Measurements from ENCODE around the gene GJB1.
"Not testable (repeated sequence)": the region's sequence is repeated elsewhere in the genome, so short reads cannot be mapped to it uniquely, and the experiment has no call there.

GJB1 gene

GRCh38 chrX:71222929-71223328 is at the start of gene GJB1:
TSS of gene GJB1 (plus strand) at chrX:71223224. CDS start at chrX:71223708, 484 bp downstream.
- in situ Hi-C loops (cut with HindIII; ENCODE audit: low pct_unique_long_range_greater_than_20kb, low sequenced_read_pairs): no loop called here
- no peak for TF ChIP-seq JUND (IDR thresholded peaks at IDR 0.05; ENCODE audit: low read depth)
- no peak for DNase-seq (ENCODE audit: low read depth in 1 of 2, low spot score in 1 of 2)

DNA sequence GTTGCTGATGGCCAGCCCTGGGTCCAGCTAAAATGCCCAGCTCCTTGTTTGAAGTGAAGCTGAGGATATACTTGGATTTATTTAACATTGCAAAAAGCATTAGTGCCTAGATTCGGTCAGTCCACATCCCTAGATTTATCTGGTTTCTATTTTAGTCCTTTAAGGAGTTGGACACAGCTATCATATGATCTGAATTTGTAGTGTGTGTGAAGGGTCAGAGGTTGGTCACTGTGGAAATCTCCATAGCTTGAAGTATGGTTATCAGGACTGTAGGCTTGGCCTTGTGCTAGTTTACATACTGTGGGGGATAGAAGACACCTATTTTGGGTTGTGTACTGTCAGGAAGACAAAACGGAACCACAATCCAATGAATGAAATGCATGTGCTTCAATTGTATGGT is 49.6 kb upstream of the GJB1 start:
- DNase-seq (ENCODE audit: low read depth in 1 of 2, low spot score in 1 of 2): no peak
- no peak for TF ChIP-seq JUND (IDR thresholded peaks at IDR 0.05; ENCODE audit: low read depth)
- in situ Hi-C loops (cut with HindIII; ENCODE audit: low pct_unique_long_range_greater_than_20kb, low sequenced_read_pairs): no loop called here

DNA sequence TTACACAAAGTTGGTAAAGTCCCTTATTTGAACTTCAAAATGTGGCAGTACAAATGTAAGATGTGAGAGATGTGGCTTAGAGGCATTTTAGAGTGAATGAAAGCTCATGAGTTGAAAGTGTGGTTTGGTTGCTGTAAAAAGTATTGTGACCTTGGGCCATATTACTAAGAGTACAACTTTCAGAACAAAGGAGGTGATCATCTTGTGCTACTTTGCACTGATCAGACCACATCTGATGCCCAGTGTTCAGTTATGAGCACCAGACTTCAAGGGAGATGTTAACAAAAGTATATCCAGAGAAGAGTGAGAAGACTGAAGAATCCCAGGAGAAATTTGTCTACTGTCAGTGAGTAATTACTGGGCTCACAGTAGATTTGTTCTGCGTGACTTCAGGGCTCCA is 48.2 kb upstream of the GJB1 start:
- no peak for DNase-seq (ENCODE audit: low read depth in 1 of 2, low spot score in 1 of 2)
- TF ChIP-seq JUND (IDR thresholded peaks at IDR 0.05; ENCODE audit: low read depth): no peak
- in situ Hi-C loops (cut with HindIII; ENCODE audit: low pct_unique_long_range_greater_than_20kb, low sequenced_read_pairs): no loop called here

- no peak for TF ChIP-seq JUND (IDR thresholded peaks at IDR 0.05; ENCODE audit: low read depth)
- in situ Hi-C loops (cut with HindIII; ENCODE audit: low pct_unique_long_range_greater_than_20kb, low sequenced_read_pairs): no loop called here
- no peak for DNase-seq (ENCODE audit: low read depth in 1 of 2, low spot score in 1 of 2)
These were observed 47.5 kb upstream of the GJB1 start for GRCh38 chrX:71175531-71175930.

- TF ChIP-seq JUND (IDR thresholded peaks at IDR 0.05; ENCODE audit: low read depth): no peak
- DNase-seq (ENCODE audit: low read depth in 1 of 2, low spot score in 1 of 2): peak in 1 of 2 experiments; percentile 9
- in situ Hi-C loops (cut with HindIII; ENCODE audit: low pct_unique_long_range_greater_than_20kb, low sequenced_read_pairs): no loop called here
These were observed 45.7 kb upstream of the GJB1 start for GRCh38 chrX:71177327-71177726.

- in situ Hi-C loops (cut with HindIII; ENCODE audit: low pct_unique_long_range_greater_than_20kb, low sequenced_read_pairs): no loop called here
- peak; percentile 4 to 65 for DNase-seq (ENCODE audit: low read depth in 1 of 2, low spot score in 1 of 2)
- TF ChIP-seq JUND (IDR thresholded peaks at IDR 0.05; ENCODE audit: low read depth): no peak
These were observed 44.1 kb upstream of the GJB1 start for GRCh38 chrX:71178908-71179307.

DNA sequence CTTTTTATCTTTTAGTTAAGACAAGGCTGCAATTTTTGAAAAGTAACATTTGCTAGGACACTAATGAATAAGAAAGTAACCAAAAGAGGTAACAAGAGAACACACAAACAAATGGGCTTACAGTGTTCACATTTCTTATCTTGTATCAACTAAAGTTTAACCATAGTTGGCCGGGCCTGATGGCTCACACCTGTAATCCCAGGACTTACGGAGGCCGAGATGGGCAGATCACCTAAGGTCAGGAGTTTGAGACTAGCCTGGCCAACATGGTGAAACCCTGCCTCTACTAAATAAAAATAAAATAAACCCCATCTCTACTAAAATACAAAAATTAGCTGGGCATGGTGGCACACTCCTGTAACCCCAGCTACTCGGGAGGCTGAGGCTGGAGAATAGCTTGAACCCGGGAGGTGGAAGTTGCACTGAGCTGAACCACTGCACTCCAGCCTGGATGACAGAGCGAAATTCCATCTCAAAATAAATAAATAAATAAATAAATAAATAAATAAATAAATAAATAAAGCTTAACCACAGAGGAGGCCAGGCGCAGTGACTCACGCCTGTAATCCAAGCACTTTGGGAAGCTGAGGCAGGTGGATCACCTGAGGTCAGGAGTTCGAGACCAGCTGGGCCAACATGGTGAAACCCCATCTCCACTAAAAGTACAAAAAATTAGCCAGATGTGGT is 42.3 kb upstream of the GJB1 start:
- DNase-seq (ENCODE audit: low read depth in 1 of 2, low spot score in 1 of 2); in situ Hi-C loops (cut with HindIII; ENCODE audit: low pct_unique_long_range_greater_than_20kb, low sequenced_read_pairs): not testable (repeated sequence)

GRCh38 chrX:71181558-71181909 is 41.5 kb upstream of the GJB1 start:
- in situ Hi-C loops (cut with HindIII; ENCODE audit: low pct_unique_long_range_greater_than_20kb, low sequenced_read_pairs): no loop called here
- DNase-seq (ENCODE audit: low read depth in 1 of 2, low spot score in 1 of 2): no peak
- TF ChIP-seq JUND (IDR thresholded peaks at IDR 0.05; ENCODE audit: low read depth): no peak

DNA sequence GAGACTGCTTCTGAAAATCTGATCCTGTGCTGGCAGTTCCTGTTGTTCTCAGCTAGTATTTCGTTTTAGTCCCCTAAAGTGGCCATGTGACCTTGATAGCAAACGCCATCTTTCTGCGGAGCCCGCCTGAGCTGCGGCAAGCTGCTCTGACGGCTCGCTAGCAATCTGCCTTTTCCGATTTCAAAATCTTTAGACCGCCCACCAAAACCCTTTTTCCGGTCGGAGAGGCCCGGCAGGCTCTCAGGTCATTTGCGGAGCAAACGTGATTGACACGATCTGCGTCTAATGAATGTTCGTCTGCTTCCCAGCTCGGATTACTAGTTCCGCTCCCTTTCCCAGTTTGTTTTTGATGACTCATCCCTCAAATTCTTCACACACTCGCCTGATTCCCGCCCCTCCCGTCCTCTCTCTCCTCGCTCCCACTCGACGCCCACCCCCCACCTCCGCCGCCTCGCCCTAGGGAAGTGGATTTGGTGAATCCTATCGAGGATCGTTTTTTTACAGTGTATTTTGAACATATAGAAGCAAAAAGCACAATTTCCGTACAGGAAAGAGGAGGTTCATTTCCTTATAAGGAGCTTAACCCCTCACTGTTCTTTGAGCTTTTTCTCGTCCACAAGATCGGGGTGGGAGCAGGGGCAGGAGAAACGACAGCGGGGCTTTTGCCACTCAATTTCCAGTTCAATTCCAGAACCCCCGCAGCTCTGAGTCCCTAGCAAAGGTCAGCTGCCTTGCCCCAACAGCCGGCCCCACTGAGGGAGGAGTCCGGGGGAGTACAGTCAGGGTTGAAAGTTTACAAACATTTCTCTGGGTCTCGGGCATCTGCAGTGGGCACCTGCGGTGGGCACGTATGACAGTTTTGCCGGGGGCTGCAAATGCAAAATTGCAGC is 40.9 kb upstream of the GJB1 start:
- in situ Hi-C loops (cut with HindIII; ENCODE audit: low pct_unique_long_range_greater_than_20kb, low sequenced_read_pairs): no loop called here
- peak; percentile 37 to 94 for DNase-seq (ENCODE audit: low read depth in 1 of 2, low spot score in 1 of 2)
- TF ChIP-seq JUND (IDR thresholded peaks at IDR 0.05; ENCODE audit: low read depth): peak; percentile 41; the same call in 1 of the 2 replicates

GRCh38 chrX:71182871-71183270 is 40.2 kb upstream of the GJB1 start:
- in situ Hi-C loops (cut with HindIII; ENCODE audit: low pct_unique_long_range_greater_than_20kb, low sequenced_read_pairs): no loop called here
- no peak for DNase-seq (ENCODE audit: low read depth in 1 of 2, low spot score in 1 of 2)
- TF ChIP-seq JUND (IDR thresholded peaks at IDR 0.05; ENCODE audit: low read depth): no peak

GRCh38 chrX:71183341-71183740 is 39.7 kb upstream of the GJB1 start:
- TF ChIP-seq JUND (IDR thresholded peaks at IDR 0.05; ENCODE audit: low read depth): no peak
- in situ Hi-C loops (cut with HindIII; ENCODE audit: low pct_unique_long_range_greater_than_20kb, low sequenced_read_pairs): no loop called here
- DNase-seq (ENCODE audit: low read depth in 1 of 2, low spot score in 1 of 2): no peak

- in situ Hi-C loops (cut with HindIII; ENCODE audit: low pct_unique_long_range_greater_than_20kb, low sequenced_read_pairs): no loop called here
- DNase-seq (ENCODE audit: low read depth in 1 of 2, low spot score in 1 of 2): no peak
- no peak for TF ChIP-seq JUND (IDR thresholded peaks at IDR 0.05; ENCODE audit: low read depth)
These were observed 38.9 kb upstream of the GJB1 start for GRCh38 chrX:71184092-71184491.

DNA sequence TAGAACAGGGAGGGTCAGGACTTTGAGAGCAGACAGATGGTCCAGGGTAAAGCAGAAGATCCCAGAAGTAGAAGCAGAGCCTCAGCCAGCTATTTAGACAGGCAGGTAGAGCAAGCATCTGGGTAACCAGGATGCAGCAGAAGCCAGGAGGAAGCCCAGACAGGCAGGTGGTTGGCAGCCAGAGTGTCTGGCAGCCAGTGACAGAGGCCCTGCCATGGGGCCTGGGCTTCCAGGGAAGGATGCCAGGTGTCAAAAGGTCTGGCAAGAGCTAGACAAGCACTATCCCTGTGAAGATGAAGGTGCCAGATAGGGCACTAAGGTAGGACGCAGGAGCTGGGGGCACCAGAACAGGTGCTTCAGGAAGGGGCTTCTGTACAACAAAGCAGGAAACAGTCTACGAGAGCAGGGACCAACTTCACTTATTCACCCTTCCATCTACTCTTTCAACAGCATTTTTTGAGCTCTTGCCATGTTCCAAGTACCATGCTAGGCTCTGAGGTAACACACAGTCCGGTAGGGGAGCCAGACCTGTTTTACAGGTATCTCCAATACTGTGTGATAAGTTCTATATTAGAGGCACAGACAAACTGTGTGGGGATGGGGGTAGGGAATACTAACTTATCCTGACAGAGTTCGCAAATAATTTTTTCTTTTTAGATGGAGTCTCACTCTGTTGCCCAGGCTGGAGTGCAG is 38.1 kb upstream of the GJB1 start:
- DNase-seq (ENCODE audit: low read depth in 1 of 2, low spot score in 1 of 2): peak in 1 of 2 experiments; percentile 57
- in situ Hi-C loops (cut with HindIII; ENCODE audit: low pct_unique_long_range_greater_than_20kb, low sequenced_read_pairs): no loop called here
- TF ChIP-seq JUND (IDR thresholded peaks at IDR 0.05; ENCODE audit: low read depth): no peak

All from T47D (cell line).